GM12875 (cell line): ENCODE results near the gene COX4I1.

Experiments used
- H3K4me3 ChIP-seq: one replicate; pipeline ENCODE4 v1.5.1; 2011; ENCODE audit warnings: low read depth, low read length, control low read depth
- CTCF ChIP-seq: IDR thresholded peaks from 2 replicates; pipeline ENCODE4 v1.5.1; 2011; ENCODE audit warnings: low read depth, mild to moderate bottlenecking, control low read depth, inconsistent platforms, low read length, moderate library complexity, borderline replicate concordance; ENCODE audit not compliant: insufficient read depth

Gene COX4I1

DNA sequence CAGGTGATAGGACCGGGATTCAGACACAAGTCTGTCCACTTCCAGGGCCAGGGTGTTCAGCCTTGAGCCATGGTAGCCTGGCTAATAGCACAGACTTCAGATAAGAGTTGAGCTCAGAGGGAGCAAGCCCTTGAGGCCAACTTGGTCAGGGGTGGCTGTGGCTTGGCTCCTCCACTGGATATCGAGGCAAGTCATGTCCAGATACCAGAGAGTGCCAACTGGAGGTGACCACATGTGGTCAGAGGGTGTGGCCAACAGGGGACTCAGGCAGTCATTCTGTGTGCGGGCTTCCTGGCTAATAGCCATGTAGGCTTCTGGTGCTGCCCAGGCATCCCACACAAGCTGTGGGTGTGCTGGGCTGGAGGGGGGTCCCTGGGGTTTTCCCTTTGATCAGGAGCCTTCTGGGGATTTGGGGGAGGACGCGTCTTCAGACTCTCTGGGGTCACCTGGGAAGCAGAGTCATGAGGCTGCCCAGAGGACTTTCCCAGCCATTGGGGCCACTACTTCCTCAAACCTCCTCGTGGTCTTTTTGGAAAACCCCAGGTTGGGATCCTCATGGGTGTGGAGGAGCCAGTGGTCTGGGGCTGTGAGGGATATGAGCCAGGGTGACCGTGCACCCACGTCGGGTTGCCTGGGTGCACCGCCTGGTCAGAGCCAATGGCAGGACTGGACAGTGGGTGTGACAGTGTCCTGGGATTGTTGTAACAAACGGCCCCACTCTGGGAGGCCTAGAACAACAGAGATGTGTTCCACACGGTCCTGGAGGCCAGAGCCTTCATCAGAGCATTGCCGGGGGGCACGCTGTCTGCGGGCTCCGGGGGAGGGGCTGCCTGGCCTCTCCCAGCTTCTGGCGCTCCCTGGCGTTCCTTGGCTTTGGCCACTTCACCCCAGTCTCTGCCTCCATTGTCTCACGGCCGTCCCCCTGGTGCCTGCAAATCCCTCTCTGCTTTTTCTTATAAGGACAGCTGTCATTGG, 25.0 kb downstream of the COX4I1 start:
- TF ChIP-seq CTCF = no peak
- no peak overlapping the region for H3K4me3 ChIP-seq

DNA sequence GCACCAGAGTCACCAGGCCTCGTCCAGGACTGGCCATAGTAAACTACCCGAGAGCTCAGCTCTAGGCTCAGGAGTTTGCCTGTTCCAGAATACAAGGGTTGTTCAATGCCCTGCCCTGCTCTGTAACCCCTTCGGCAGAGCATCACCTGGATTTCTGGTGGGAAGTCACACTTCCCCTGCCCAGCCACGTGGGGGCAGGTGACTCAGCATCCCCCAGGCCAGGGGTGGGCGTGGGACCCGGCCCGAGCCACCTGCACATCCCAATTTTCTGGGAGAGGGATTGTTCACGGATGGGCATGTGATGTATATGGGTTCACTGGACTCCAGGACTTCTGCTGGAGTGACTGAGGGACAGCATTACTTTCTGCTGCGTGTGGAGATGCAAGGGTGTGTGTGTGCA, 25.8 kb downstream of the COX4I1 start:
- H3K4me3 ChIP-seq = no peak overlapping the region
- TF ChIP-seq CTCF = peak; percentile 44; the same call in 1 of the 2 replicates

GRCh38 chr16:85826686-85827247, 27.3 kb downstream of the COX4I1 start:
- TF ChIP-seq CTCF = no peak
- no peak overlapping the region for H3K4me3 ChIP-seq

GRCh38 chr16:85828166-85828565, 28.7 kb downstream of the COX4I1 start:
- TF ChIP-seq CTCF = no peak

DNA sequence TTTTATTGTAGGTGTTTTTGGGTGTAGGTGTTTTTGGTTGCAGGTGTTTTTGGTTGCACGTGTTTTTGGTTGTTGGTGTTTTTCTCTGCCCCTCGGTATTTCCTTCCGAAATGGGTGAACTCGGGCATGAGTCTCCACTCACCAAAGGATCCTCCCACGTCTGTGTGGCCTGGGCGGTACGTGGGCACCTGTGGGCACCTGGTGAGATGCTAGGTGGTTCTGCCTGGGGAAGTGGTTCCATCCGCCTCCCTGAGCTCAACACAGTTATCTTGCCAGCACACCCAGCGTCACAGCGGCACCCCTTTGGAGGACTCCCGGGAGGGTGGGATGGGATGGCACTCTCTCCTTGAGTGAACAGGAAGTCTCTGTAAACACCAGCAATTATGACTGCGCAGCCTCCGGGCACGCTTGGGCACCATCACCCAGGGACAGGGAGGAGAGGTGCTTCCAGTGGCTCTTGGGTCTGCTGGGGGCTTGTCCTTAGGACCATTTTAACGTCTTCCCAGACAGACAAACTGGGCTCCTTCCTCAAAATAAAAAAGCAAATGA, 29.8 kb downstream of the COX4I1 start:
- no peak overlapping the region for H3K4me3 ChIP-seq
- no peak for TF ChIP-seq CTCF

More at GRCh38 chr16:85828166-85828565, 28.7 kb downstream of the COX4I1 start:
- no peak overlapping the region for H3K4me3 ChIP-seq

DNA sequence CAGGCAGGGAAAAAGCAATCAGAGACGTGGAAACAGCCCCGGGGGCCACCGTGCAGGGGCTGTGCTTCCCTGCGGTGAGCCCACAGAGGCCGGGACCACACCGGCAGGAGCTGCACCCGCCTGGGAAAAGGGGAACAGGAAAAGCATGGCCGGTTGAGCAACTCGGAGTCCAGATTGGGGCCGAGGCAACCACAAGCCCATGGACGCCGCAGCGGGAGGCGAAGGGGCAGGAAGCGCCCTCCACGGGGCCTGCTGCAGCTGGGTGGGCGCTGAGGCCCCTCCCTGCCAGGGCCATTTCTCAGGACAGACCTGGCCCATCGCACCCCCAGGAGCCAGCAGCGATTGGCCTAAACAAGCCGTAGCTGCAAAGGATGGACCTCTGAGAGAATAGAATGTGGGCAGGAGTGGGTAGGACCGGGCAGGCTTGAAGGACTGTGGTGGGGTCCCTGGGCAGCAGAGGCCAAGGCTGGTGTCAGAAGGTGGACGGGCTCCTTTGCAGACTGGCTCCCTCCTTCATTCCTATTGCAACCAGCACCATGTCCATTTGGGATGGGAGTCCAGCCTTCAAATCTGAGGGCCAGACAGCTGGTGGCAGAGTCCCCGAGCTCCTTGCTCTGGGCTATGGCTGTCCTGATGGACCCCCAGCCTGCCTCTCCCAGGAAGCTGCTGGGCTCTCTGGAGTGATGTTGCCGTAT, 30.4 kb downstream of the COX4I1 start:
- no peak overlapping the region for H3K4me3 ChIP-seq
- TF ChIP-seq CTCF = no peak
